GM08714 (cell line): ENCODE measurements around the gene ADGRL3.
"Not testable (repeated sequence)": the region's sequence is repeated elsewhere in the genome, so short reads cannot be mapped to it uniquely, and the experiment has no call there.

Experiments
- H3K4me3 ChIP-seq: fragments of 200-500 bp; sonication (Bioruptor generic); 2 replicates; pipeline ENCODE4 v1.5.1; 2014; ENCODE audit warnings: mild to moderate bottlenecking, low read length, inconsistent platforms
- ZNF274 ChIP-seq: IDR thresholded peaks from 2 replicates; pipeline ENCODE4 v1.6.1; 2012; ENCODE audit warnings: mild to moderate bottlenecking, low read depth, low read length

The ADGRL3 gene

DNA sequence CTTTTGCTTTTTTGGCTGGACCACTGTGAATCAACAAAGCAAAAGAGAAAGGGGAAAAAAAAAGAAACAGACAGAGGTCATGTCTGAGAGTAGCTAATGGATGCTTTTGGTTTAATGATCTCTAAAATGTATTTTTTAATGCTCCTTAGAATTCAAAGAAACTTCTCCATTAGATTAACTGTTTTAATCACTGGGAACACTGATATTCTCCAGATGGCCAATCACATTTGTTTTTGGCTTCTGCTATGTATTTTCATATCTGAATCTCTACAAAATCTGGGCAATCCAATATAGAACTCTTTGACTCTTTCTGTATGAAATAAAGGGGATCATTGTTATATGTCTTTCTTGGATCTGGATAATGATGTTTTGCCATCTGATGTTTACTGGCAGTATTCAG is 278.2 kb downstream of the ADGRL3 start:
- no peak for TF ChIP-seq ZNF274
- no peak overlapping the region for H3K4me3 ChIP-seq

DNA sequence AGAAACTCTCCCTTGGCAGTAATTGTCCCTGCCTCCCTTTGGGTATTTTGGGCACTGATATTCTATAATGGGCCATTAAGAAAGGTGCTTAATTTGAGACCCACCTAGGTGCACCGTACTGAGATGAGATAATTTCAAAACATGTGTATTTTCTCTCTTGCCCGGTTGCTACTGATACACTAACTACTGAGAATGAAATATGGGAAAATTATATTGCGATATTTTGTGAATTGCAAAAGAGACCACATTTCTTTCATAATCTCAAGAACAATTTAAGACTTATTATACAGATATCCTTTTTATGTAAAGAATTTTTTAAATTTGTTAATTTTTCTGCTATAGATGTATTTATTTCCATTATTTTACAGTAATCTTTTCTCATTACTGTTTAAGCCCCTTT is 284.9 kb downstream of the ADGRL3 start:
- H3K4me3 ChIP-seq, result no peak overlapping the region
- TF ChIP-seq ZNF274, result no peak

DNA sequence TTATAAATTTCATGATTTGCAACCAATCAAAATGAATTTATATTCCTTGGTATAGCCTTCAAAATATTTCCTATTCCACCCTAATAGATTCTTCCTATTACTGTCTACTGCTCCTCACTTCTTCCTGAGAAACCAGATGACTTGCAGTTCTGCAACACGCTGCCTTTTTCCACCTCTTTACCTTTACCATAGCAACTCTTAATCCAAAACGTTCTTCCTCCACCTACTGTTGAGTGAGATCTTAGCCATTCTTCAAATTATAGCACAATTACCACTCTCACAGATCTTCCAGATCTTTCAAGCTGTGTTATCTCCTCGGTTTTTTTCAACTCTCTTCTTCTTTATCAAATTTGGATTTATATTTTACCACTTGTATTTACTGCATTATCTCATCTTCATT is 289.8 kb downstream of the ADGRL3 start:
- no peak for TF ChIP-seq ZNF274
- no peak overlapping the region for H3K4me3 ChIP-seq

DNA sequence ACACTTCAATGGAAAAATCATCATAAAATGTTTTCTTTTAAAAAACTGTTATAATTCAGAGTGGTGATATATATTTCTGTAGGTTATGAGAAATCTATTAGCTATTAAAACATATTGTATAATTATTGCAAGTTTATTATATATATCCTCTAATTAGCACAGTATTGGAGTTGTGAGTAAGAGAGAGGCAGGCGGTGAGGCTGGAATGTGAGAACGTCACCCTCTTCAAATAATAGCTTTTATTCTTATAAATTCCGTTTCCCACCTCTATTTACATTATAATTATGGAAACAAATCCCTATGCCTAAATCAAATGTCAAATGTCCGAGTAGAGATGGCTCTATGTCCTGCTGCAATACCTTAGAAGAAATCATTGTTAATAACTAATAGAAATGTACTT is 292.9 kb downstream of the ADGRL3 start:
- TF ChIP-seq ZNF274, result no peak
- H3K4me3 ChIP-seq, result no peak overlapping the region

DNA sequence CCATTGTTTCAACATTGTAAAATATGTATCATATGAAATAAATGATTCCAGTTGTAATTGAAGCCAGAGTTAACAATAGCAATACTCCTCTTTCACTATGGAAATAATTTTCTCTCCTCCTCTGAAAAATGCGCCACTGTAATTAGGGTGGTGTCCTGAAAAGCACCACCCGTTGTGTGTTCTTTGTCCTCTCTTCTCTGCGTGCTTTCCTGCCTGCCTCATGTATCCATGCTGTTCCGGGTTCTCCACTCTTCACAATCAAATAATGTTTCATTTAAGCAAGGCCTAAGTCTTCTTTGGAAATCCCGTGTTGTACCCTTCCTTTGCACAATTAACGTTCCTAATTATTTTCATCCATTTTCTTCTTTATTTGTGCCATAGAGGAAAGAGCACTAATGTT is 293.3 kb downstream of the ADGRL3 start:
- no peak for TF ChIP-seq ZNF274
- H3K4me3 ChIP-seq, result no peak overlapping the region

DNA sequence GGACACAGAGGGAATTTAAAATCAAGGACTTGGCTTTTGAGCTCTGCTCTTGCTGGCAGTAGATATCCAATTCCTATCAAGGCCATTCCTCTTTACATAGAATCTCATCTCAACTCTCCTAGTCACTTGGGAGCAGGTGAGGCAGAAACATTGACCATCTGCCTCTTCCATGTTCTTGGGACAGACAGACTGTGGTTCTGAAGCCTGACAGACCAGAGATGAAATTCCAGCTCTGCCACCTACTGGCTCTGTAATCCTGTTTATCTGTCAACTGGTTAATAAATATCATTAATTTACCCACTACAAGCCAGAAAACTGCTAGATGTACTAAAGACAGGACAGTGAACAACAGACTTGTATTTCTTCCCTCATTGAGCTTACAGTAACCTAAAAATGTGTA is 300.8 kb downstream of the ADGRL3 start:
- no peak for TF ChIP-seq ZNF274
- no peak overlapping the region for H3K4me3 ChIP-seq

DNA sequence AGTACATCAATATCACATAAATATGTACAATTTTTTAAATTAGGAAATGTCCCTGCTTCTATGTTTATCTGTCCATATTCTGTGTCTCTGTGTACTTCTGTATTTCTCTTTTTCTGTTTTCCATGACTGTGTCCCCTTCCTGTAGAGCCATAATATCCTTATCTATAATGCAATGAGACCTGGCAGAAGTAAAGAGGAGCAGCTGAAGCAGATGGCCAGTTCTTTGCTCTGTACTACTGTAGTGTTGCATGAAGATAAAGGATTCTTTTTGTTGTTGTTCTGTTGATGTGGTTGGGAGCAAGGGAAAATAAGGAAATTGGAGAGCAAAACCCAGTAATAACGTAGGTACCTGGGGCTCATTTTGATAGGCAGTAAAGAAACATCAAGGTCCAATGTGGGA is 301.7 kb downstream of the ADGRL3 start:
- H3K4me3 ChIP-seq, result no peak overlapping the region
- TF ChIP-seq ZNF274, result no peak

DNA sequence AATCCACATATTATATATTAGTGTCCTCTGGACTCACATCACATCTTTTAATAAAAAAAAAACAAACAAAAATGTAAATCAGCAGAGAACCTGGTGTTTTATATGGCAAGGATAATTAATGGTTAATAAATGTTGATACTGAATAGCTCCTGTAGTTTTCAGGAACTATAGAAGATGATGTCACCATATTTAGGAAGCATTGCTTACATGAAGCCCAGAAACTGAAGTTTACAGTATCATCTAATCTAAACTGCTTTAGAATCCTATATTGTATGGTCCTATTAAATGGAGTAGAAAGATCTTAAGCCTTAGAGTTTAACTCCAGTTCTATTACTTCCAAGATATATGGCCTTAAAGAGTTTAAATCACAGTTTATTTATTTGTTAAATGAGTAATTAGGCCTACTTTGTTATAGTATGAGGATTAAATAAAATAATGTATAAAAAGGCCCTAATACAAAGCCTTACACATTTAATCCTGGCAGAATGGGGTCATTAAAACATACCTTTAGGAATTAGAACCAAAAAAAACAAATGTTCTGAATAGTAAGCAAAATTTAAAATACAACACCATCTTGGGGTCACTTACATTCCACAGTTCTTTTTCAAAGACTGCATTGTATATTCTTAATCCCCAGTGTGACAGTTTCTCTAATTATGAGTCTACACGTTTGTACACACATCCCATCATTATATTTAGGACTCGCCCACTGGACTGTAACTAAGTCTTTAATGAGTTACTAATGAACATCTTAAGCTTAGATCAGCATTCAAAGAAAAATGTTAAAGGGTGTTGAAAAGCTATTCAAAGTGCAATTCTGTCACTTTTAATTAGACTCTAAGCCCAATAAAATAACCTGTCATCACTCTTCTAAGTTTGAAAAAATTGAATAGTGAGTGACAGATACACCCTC is 305.9 kb downstream of the ADGRL3 start:
- TF ChIP-seq ZNF274, result no peak

DNA sequence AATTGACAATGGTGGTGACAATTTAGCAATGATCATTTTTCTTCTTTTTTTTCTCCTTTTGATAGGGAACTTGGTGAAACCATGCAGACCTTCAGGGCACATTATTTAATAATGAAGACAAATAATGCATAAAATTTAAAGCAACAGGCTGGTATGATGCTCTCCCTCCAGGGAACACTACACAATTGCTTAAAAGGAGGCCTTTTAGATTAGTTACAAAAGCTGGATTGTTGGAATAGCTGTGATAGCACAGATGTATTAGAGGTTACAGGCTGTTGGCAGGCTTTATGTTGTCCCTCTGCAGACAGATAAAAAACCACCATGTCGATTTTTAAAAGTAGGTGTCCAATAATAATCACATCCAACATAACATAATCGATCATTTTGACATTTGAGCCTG is 307.0 kb downstream of the ADGRL3 start:
- no peak for TF ChIP-seq ZNF274
- no peak overlapping the region for H3K4me3 ChIP-seq

More for the DNA sequence above, 305.9 kb downstream of the ADGRL3 start:
- H3K4me3 ChIP-seq, result no peak overlapping the region

DNA sequence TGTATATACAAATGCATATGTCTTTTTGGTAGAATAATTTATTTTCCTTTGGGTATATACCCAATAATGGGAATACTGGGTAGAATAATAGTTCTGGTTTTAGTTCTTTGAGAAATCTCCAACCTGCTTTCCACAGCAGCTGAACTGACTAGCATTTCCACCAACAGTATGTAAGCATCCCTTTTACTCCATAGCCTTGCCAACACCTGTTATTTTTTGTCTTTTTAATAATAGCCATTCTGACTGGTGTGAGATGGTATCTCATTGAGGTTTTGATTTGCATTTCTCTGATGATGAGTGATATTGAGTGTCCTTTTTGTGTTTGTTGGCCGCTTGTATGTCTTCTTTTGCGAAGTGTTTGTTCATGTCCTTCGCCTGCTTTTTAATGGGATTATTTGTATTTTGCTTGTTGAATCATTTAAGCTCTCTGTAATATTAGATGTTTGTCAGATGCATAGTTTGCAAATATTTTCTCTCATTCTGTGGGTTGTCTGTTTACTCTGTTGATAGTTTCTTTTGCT is 309.7 kb downstream of the ADGRL3 start:
- not testable (repeated sequence) for H3K4me3 ChIP-seq

DNA sequence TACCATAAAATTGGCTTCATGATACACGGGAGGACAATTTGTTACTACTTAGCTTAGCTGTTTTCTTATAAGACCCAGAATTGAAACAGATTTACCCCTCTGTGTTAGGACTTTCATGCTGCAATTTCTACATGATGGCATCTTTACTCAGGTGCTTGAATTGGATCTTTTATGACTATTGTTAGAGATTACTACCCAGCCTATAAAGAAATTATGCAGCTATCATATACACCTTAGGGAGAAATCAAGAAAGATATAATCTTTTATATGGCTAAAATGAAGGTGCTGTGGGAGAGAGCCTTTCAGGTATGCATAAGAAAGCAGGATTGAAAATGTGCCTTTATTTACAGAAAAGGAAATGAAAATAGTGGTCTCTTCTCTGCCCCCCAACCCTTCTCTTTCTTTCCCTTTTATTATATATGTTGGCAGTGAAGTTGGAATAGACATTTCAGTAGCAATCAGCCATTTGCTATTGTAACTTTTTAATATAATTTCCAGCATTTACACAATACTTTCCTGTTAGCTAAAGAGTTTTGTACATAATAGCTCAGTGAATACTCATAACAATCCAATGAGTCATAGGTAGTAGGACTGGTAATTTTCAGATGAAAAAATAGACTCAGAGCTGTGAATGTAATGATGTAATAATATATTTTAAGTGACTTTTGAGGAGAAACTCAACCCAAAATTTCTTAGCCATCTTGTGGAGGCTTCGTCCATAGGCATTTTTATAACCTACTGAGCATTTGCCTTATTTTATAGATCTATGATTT is 311.8 kb downstream of the ADGRL3 start:
- no peak overlapping the region for H3K4me3 ChIP-seq
- no peak for TF ChIP-seq ZNF274

DNA sequence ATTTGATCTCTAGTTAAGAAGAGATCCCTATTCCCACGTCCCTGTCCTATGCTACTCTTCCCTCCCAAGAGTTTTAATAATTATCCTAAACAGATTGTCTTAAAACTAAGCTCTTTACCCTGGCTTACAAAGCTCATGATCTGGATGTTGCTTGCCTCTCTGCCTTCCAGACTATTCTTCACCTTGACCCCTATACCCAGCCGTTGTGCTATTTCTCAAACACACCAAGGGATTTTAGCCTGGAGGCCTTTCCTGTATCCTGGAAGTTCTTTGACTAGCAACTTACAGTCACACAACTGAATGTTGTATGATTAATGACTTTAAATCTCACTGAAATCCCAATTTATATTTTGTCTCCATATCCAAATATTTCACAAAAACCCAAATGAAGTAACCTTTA is 314.9 kb downstream of the ADGRL3 start:
- no peak for TF ChIP-seq ZNF274
- H3K4me3 ChIP-seq, result no peak overlapping the region

DNA sequence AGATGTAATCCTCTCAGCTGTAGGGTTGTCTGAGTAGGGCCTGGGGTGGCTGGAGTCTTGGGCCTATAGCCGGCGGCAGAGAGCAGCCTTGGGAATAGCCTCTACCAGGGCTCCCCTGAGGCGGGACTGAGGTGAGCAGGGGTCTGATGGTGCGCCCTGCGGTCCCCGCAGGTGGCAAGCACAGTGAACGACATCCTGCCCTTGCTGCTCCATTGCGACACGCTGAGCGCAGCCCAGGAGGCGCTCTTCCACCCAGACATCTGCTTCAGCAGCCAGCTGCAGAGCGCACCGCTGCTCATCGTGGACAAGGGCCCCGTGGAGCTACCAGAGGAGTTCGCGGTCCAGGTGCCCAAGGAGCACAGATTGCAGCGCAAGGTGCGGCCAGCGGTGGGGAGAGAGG is 317.0 kb downstream of the ADGRL3 start:
- no peak for TF ChIP-seq ZNF274
- no peak overlapping the region for H3K4me3 ChIP-seq

DNA sequence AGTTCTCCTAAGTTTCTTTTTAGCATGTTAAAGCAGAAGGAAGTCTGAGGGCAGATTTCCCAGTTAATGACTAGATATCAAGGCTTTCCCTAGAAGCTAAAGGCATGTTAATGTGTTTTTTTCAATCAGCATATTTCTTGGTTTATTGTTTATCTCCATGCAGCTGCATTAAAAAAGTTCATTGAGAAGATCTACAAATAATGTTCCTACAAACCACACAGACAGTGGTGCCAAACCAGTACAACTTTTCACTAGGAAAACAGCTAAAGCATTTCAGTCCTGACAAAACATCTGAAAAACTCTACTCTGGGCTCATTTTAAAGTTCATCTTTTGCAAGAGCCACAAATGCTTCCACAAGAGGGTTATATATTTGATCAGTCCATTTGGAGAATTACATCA is 320.0 kb downstream of the ADGRL3 start:
- no peak overlapping the region for H3K4me3 ChIP-seq
- no peak for TF ChIP-seq ZNF274

DNA sequence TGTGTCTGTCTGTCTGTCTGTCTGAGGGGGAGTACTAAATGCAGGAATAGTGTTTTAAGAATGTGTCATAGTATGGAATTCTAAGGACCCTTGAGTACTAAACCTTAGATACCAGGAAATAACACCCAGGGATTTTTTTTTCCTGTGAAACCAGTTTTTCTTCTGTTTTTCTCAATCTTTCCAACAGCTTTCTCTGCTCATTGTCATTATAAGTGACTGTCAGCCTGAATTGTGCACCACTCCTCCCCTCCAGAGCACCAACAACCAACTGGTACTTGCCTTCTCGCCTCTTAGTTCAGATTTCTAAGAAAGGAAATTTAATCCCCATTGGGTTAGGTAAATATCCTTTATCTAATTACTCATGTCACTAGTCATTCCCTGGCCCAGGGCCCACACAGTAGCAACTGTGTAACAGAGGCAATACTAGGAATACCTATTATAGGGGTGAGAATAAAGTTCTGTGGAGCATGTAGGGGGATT is 320.6 kb downstream of the ADGRL3 start:
- TF ChIP-seq ZNF274, result no peak
- no peak overlapping the region for H3K4me3 ChIP-seq
